HuH-7 (cell line): ENCODE results near the gene CES3.
"Not testable (repeated sequence)": the region's sequence is repeated elsewhere in the genome, so short reads cannot be mapped to it uniquely, and the experiment has no call there.

Experiments
- DNase-seq: peaks from one replicate; pipeline ENCODE4 v3.0.0; 2011; ENCODE audit warnings: low spot score

Gene CES3

GRCh38 chr16:66972983-66973382 is 11.9 kb downstream of the CES3 start:
- no peak for DNase-seq

GRCh38 chr16:66973716-66974115 is 12.7 kb downstream of the CES3 start:
- no peak for DNase-seq

DNA sequence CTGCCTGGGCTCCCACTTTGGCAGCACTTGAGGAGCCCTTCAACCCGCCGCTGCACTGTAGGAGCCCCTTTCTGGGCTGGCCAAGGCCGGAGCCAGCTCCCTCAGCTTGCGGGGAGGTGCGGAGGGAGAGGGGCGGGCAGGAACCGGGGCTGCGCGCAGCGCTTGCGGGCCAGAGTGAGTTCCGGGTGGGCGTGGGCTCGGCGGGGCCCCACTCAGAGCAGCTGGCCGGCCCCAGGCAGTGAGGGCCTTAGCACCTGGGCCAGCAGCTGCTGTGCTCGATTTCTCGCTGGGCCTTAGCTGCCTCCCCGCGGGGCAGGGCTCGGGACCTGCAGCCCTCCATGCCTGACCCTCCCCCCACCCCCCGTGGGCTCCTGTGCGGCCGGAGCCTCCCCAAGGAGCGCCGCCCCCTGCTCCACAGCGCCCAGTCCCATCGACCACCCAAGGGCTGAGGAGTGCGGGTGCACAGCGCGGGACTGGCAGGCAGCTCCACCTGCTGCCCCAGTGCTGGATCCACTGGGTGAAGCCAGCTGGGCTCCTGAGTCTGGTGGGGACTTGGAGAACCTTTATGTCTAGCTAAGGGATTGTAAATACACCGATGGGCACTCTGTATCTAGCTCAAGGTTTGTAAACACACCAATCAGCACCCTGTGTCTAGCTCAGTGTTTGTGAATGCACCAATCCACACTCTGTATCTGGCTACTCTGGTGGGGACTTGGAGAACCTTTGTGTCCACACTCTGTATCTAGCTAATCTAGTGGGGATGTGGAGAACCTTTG is 13.3 kb downstream of the CES3 start:
- DNase-seq = not testable (repeated sequence)

- not testable (repeated sequence) for DNase-seq
Measured at GRCh38 chr16:66974932-66975246, 13.8 kb downstream of the CES3 start.

DNA sequence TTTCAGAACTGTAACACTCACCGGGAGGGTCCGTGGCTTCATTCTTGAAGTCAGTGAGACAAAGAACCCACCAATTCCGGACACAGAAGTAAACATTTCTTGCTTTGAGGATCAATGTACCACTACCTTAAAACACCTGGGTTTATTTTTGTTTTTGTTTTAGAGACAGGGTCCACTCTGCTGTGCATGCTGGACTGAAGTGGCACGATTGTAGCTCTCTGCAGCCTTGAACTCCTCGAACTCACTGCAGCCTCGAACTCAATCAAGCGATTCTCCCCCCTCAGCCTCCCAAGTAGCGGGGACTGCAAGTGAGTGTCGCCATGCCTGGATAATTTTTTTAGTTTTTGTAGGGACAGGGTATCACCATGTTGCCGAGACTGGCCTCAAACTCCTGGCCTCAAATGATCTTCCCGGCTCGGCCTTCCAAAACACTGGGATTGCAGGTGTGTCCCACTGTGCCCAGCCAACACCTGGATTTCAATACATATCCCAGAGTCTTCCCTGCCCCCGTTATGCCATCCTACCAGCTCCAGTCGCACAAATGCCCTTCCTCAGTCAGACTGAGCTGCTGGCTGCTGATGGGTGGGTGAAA is 14.3 kb downstream of the CES3 start:
- no peak for DNase-seq

- no peak for DNase-seq
Measured at GRCh38 chr16:66976746-66977145, 15.7 kb downstream of the CES3 start.

GRCh38 chr16:66977341-66978113 is 16.5 kb downstream of the CES3 start:
- peak; percentile 90 for DNase-seq

GRCh38 chr16:66979011-66979717 is 18.1 kb downstream of the CES3 start:
- no peak for DNase-seq

GRCh38 chr16:66983033-66983432 is 22.0 kb downstream of the CES3 start:
- no peak for DNase-seq

DNA sequence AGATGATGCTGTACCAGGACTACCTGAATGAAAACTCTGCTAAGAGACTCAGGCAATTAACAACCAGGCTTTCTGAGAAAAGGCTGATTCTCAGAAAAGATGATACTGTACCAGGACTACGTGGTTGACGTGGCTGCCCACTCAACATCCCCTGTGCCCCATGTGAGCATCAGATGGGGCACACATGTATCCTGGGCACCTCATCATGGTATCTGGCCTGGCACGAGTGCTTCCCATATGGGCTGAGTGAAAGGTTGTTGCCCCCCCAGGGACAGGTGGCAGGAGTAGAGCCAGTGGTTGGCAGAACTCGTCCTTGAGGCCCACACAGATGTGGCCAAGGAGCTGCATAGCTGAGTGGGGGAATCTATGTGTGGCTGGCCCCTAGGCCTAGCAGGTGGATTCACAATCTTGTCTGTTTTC is 23.8 kb downstream of the CES3 start:
- DNase-seq = no peak

DNA sequence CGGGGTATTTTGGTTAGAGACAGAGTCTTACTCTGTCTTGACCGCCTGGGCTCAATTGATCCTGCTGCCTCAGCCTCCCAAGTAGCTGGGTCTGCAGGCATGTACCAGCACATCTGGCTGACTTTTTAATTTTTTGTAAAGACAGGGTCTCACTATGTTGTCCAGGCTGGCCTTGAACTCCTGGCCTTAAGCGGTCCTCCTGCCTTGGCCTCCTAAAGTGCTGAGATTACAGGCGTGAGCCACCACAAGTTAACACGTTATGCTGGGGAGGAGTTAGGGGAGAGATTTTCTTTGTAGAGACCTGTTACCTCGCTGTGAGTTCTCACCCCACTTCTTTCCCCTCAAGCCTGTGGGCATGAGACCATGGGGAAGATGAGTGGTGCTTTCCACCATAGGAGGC is 25.5 kb downstream of the CES3 start:
- DNase-seq = no peak

DNA sequence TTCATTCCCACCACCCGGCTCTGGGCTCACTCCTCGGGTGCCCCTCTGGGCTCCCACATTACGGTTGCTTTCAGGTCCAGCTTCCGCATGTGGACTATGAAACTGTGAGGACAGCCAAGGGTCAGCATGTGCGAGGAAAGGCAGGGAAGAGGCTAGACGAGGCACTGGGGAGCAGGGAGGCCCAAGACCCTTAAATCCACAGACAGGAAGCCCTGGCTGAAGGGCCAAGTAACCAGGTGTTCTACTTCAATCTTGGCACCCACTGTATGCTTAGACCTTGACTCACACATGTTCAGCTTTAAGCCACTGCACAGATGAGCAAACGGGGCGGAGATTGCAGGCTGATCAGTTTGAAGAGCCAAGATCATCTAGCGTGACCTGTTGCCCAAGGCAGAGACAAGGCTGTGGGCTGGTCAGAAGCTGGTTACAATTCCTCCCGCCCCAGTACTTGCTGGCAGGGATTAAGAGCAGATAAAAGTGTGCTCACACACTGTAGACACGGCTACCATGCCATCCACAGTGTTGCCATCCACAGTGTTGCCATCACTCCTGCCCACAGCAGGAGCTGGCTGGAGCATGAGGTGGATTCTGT is 27.2 kb downstream of the CES3 start, which contains the start of gene CES4A:
CES4A (plus strand) TSS at position 393 of the 592 bp plus-strand sequence; CDS start at position 577, 184 bp downstream.
- DNase-seq = no peak

GRCh38 chr16:66991545-66992077 is 30.5 kb downstream of the CES3 start:
- DNase-seq = no peak

GRCh38 chr16:66993558-66993957 is 32.5 kb downstream of the CES3 start:
- DNase-seq = not testable (repeated sequence)

DNA sequence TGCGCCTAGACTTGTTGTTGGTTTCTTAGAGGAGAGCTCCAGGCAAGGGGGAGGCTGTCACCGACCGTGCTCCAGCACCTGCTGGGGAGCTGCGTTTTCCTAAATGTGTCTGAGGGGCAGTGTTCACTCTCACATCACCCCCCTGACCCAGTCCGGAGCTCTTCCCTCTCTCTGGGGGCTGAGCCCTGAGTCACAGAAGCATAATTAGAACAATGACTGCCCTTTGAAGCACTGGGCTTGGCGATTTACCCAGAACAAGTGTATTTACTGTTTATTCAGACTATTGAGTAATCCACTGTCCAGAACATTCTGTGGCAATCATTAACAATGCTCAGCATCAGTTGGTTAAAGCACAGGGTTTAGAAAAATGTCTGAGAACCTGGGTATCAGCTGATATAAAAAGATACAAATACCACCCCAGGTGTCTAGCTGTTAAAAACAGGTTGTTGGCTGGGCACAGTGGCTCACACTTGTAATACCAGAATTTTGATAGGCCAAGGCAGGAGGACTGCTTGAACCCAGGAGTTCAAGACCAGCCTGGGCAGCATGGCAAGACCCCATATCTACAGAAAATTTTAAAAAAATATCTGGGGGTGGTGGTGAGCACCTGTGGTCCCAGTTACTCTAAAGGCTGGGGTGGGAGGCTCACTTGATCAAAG is 35.4 kb downstream of the CES3 start:
- peak; percentile 39 for DNase-seq

GRCh38 chr16:66996983-66997358 is 35.9 kb downstream of the CES3 start:
- no peak for DNase-seq

- no peak for DNase-seq
Measured at GRCh38 chr16:67000384-67001351, 39.6 kb downstream of the CES3 start.

- DNase-seq = no peak
Measured at GRCh38 chr16:67001726-67002125, 40.7 kb downstream of the CES3 start.

DNA sequence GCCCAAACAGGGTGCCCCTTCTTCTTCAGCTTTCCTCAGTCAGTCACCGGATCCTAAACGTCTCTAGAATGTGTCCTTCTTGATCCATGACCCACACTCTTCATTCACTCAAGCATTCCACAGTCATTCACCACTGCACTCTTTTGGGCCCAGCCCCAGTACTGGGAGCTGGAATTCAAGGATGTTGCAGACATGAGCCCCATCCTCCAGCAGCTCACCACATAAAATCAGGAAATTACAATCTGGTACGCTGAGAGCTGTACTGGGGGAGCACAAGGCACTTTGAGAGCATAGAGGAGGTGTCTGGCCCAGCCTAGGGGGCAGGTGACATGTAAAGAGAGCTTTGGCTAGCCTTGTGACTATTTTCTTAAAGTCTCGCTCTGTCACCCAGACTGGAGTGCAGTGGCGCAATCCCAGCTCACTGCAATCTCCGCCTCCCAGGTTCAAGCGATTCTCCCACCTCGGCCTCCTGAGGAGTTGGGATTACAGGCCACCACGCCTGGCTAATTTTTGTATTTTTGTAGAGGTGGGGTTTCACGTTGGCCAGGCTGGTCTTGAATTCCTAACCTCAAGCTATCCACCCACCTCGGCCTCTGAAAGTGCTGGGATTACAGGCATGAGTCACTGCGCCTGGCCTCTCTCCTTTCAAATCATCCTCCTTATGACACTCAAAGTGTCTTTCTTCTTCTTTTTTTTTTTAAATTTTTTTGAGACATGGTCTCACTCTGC is 46.0 kb downstream of the CES3 start:
- no peak for DNase-seq
